WERI-Rb-1 (cell line): ENCODE data around the gene RWDD2A.

Experiments used
- DNase-seq: peaks from one replicate; pipeline ENCODE4 v3.0.0-alpha.2; 2020
- H3K27ac ChIP-seq: fragments of 250-450 bp; sonication (Bioruptor Pico); 2 replicates; pipeline ENCODE4 v1.5.1; 2020; ENCODE audit warnings: mild to moderate bottlenecking, moderate library complexity
- H3K27me3 ChIP-seq: fragments of 250-450 bp; sonication (Bioruptor Pico); 2 replicates; pipeline ENCODE4 v1.5.1; 2021; ENCODE audit warnings: mild to moderate bottlenecking, low read depth, moderate library complexity; ENCODE audit not compliant: insufficient read depth, severe bottlenecking
- H3K36me3 ChIP-seq: fragments of 250-450 bp; sonication (Bioruptor Pico); 2 replicates; pipeline ENCODE4 v1.5.1; 2020; ENCODE audit warnings: mild to moderate bottlenecking, moderate library complexity
- H3K4me3 ChIP-seq: 2 replicates; pipeline ENCODE4 v1.5.1; 2011; ENCODE audit warnings: low read depth, mild to moderate bottlenecking, control low read depth, low read length
- H3K9me3 ChIP-seq: fragments of 250-450 bp; sonication (Bioruptor Pico); 2 replicates; pipeline ENCODE4 v1.5.1; 2021; ENCODE audit warnings: mild to moderate bottlenecking, moderate library complexity; ENCODE audit not compliant: severe bottlenecking
- CTCF ChIP-seq: IDR thresholded peaks from 2 replicates; pipeline ENCODE4 v1.5.1; 2011; ENCODE audit warnings: low read depth, mild to moderate bottlenecking, control low read depth, inconsistent platforms, low read length

The RWDD2A gene

GRCh38 chr6:83221889-83222479 is 28.8 kb downstream of the RWDD2A start:
- no peaks in the 10 kb centered on the region for H3K27me3 ChIP-seq
- no peak overlapping the region for H3K4me3 ChIP-seq
- no peak for TF ChIP-seq CTCF
- no peak overlapping the region for H3K27ac ChIP-seq
- no peaks in the 10 kb centered on the region for H3K9me3 ChIP-seq
- no peaks in the 10 kb centered on the region for H3K36me3 ChIP-seq
- no peak for DNase-seq

GRCh38 chr6:83226517-83226916 is 33.4 kb downstream of the RWDD2A start:
- TF ChIP-seq CTCF, result no peak
- Histone ChIP-seq H3K27ac (no peak overlapping the region), H3K27me3 (no peaks in the 10 kb centered on the region), H3K36me3 (no peaks in the 10 kb centered on the region), H3K4me3 (no peak overlapping the region), H3K9me3 (no peaks in the 10 kb centered on the region)
- no peak for DNase-seq

- Histone ChIP-seq H3K36me3 (no peaks in the 10 kb centered on the region), H3K27me3 (no peaks in the 10 kb centered on the region), H3K27ac (no peak overlapping the region), H3K4me3 (no peak overlapping the region), H3K9me3 (no peaks in the 10 kb centered on the region)
- DNase-seq, result no peak
- TF ChIP-seq CTCF, result no peak
Measured at GRCh38 chr6:83231146-83231545, 38.0 kb downstream of the RWDD2A start.

- Histone ChIP-seq H3K27me3 (no peaks in the 10 kb centered on the region), H3K4me3 (no peak overlapping the region), H3K27ac (no peak overlapping the region), H3K36me3 (no peaks in the 10 kb centered on the region), H3K9me3 (no peaks in the 10 kb centered on the region)
- DNase-seq, result no peak
- TF ChIP-seq CTCF, result no peak
Measured at GRCh38 chr6:83247471-83247870, 54.3 kb downstream of the RWDD2A start.
